H9 (cell line): ENCODE results near the gene TNFRSF11A. TPM values are rescaled to one million over a fixed set of nuclear protein-coding genes. Genes with fewer than 3 reads are reported as not detected.

ENCODE experiments used
- DNase-seq: peaks from one replicate; pipeline ENCODE4 v3.0.0-alpha.2; 2017
- H2AFZ ChIP-seq: one replicate; pipeline ENCODE4 v1.6.1; 2013; ENCODE audit warnings: mild to moderate bottlenecking, low read length, control low read depth, moderate library complexity
- H2AK5ac ChIP-seq: 2 replicates; pipeline ENCODE4 v1.6.1; 2013; ENCODE audit warnings: low read length, control low read depth, mixed read lengths; ENCODE audit not compliant: insufficient read length
- H2BK120ac ChIP-seq: one replicate; pipeline ENCODE4 v1.6.1; 2013; ENCODE audit warnings: low read depth, mild to moderate bottlenecking, low read length, control low read depth, inconsistent platforms; ENCODE audit not compliant: poor library complexity, severe bottlenecking
- H2BK12ac ChIP-seq: 2 replicates; pipeline ENCODE4 v1.6.1; 2013; ENCODE audit warnings: low read length, control low read depth, mixed read lengths, low read depth; ENCODE audit not compliant: insufficient read length
- H2BK15ac ChIP-seq: 2 replicates; pipeline ENCODE4 v1.6.1; 2013; ENCODE audit warnings: low read depth, low read length, control low read depth
- H2BK20ac ChIP-seq: one replicate; pipeline ENCODE4 v1.6.1; 2013; ENCODE audit warnings: low read depth, mild to moderate bottlenecking, low read length, control low read depth, inconsistent platforms; ENCODE audit not compliant: poor library complexity, severe bottlenecking
- H2BK5ac ChIP-seq: 2 replicates; pipeline ENCODE4 v1.6.1; 2013; ENCODE audit warnings: low read length, control low read depth, mixed read lengths; ENCODE audit not compliant: insufficient read length
- H3K14ac ChIP-seq: 2 replicates; pipeline ENCODE4 v1.6.1; 2013; ENCODE audit warnings: low read length, control low read depth; ENCODE audit not compliant: insufficient read depth
- H3K18ac ChIP-seq: 2 replicates; pipeline ENCODE4 v1.6.1; 2013; ENCODE audit warnings: low read depth, mild to moderate bottlenecking, mixed read lengths, low read length, control low read depth; ENCODE audit not compliant: insufficient read length
- H3K23ac ChIP-seq: 2 replicates; pipeline ENCODE4 v1.6.1; 2013; ENCODE audit warnings: low read length, control low read depth, mixed read lengths, low read depth; ENCODE audit not compliant: insufficient read length
- H3K23me2 ChIP-seq: 2 replicates; pipeline ENCODE4 v1.6.1; 2013; ENCODE audit warnings: low read depth, mild to moderate bottlenecking, mixed read lengths, low read length, control low read depth; ENCODE audit not compliant: insufficient read length, poor library complexity, severe bottlenecking
- H3K27ac ChIP-seq: 2 replicates; pipeline ENCODE4 v1.5.1; 2013; ENCODE audit warnings: low read length, control low read depth, mixed read lengths, low read depth; ENCODE audit not compliant: insufficient read length
- H3K27me3 ChIP-seq: 2 replicates; pipeline ENCODE4 v1.6.1; 2013; ENCODE audit warnings: low read length, control low read depth, inconsistent platforms; ENCODE audit not compliant: insufficient read depth
- H3K4ac ChIP-seq: 2 replicates; pipeline ENCODE4 v1.6.1; 2013; ENCODE audit warnings: low read depth, mild to moderate bottlenecking, control low read depth, inconsistent platforms, low read length, moderate library complexity
- H3K4me1 ChIP-seq: 2 replicates; pipeline ENCODE4 v1.6.1; 2013; ENCODE audit warnings: low read length, control low read depth, inconsistent platforms; ENCODE audit not compliant: insufficient read depth
- H3K4me2 ChIP-seq: 2 replicates; pipeline ENCODE4 v1.6.1; 2013; ENCODE audit warnings: low read length, control low read depth, mixed read lengths; ENCODE audit not compliant: insufficient read length, insufficient read depth
- H3K56ac ChIP-seq: 2 replicates; pipeline ENCODE4 v1.6.1; 2013; ENCODE audit warnings: low read depth, mild to moderate bottlenecking, mixed read lengths, low read length, control low read depth; ENCODE audit not compliant: insufficient read length
- H3K79me1 ChIP-seq: 2 replicates; pipeline ENCODE4 v1.6.1; 2013; ENCODE audit warnings: low read depth, mild to moderate bottlenecking, moderate library complexity, low read length, control low read depth, inconsistent platforms; ENCODE audit not compliant: insufficient read depth, poor library complexity, severe bottlenecking
- H3K79me2 ChIP-seq: 2 replicates; pipeline ENCODE4 v1.6.1; 2013; ENCODE audit warnings: low read length, control low read depth, inconsistent platforms; ENCODE audit not compliant: insufficient read depth
- H3K9ac ChIP-seq: 2 replicates; pipeline ENCODE4 v1.6.1; 2013; ENCODE audit warnings: low read length, control low read depth, mixed read lengths; ENCODE audit not compliant: insufficient read length; ENCODE audit errors: extremely low read depth
- H3K9me3 ChIP-seq: one replicate; pipeline ENCODE4 v1.6.1; 2013; ENCODE audit warnings: low read depth, low read length, inconsistent platforms; ENCODE audit not compliant: control insufficient read depth
- H3T11ph ChIP-seq: one replicate; pipeline ENCODE4 v1.6.1; 2013; ENCODE audit warnings: mild to moderate bottlenecking, low read length, control low read depth, inconsistent platforms
- H4K20me1 ChIP-seq: one replicate; pipeline ENCODE4 v1.6.1; 2013; ENCODE audit not compliant: control insufficient read depth, insufficient read length, insufficient read depth
- H4K5ac ChIP-seq: 2 replicates; pipeline ENCODE4 v1.6.1; 2013; ENCODE audit warnings: low read depth, mild to moderate bottlenecking, mixed read lengths, low read length, control low read depth; ENCODE audit not compliant: insufficient read length
- H4K8ac ChIP-seq: replicated peaks from 2 replicates; pipeline ENCODE4 v1.6.1; 2013; ENCODE audit warnings: low read length, control low read depth, mixed read lengths, low read depth; ENCODE audit not compliant: insufficient read length
- H4K91ac ChIP-seq: 2 replicates; pipeline ENCODE4 v1.6.1; 2013; ENCODE audit warnings: low read depth, mild to moderate bottlenecking, moderate library complexity, mixed read lengths, low read length, control low read depth; ENCODE audit not compliant: insufficient read length
- H3K27ac Mint-ChIP-seq, 3 experiments: 2 replicates in 2 of 3; 3 replicates in 1 of 3; pipeline ENCODE4 v1.8.0; 2020 to 2021; ENCODE audit warnings: mixed read lengths in 3 of 3, mild to moderate bottlenecking in 1 of 3, moderate library complexity in 1 of 3
- H3K27me3 Mint-ChIP-seq: 2 replicates; pipeline ENCODE4 v1.8.0; 2021; ENCODE audit warnings: low read depth, mild to moderate bottlenecking, moderate library complexity, mixed read lengths
- H3K36me3 Mint-ChIP-seq, 3 experiments: 2 replicates in 2 of 3; 3 replicates in 1 of 3; pipeline ENCODE4 v1.8.0; 2020 to 2021; ENCODE audit warnings: low read depth in 3 of 3, mixed read lengths in 3 of 3; ENCODE audit not compliant: insufficient read depth in 1 of 3
- H3K4me1 Mint-ChIP-seq, 2 experiments: 2 replicates each; pipeline ENCODE4 v1.8.0; 2020; ENCODE audit warnings: mixed read lengths in 2 of 2
- H3K4me3 Mint-ChIP-seq, 2 experiments: 2 replicates in 1 of 2; 3 replicates in 1 of 2; pipeline ENCODE4 v1.8.0; 2020 to 2021; ENCODE audit warnings: mild to moderate bottlenecking in 2 of 2, mixed read lengths in 2 of 2, moderate library complexity in 1 of 2
- H3K9me3 Mint-ChIP-seq, 2 experiments: 2 replicates in 1 of 2; 3 replicates in 1 of 2; pipeline ENCODE4 v1.8.0; 2020; ENCODE audit warnings: mild to moderate bottlenecking in 2 of 2, mixed read lengths in 2 of 2, moderate library complexity in 1 of 2
- WGBS: extraction: QIAGEN DNeasy Blood & Tissue Kit; methylation state at CpG from one replicate; pipeline ENCODE4 v1.1.7; 2013; ENCODE audit warnings: missing lambda C conversion rate, low lambda C conversion rate, mixed read lengths; ENCODE audit not compliant: insufficient read length; ENCODE audit errors: extremely low coverage; 5-methylcytosine and 5-hydroxymethylcytosine counted together
- total RNA-seq: library from RNA; stranded (reverse); gene quantifications from 2 replicates; pipeline ENCODE4 v1.2.1, GENCODE V29; 2021
- TF ChIP-seq, protein P1 (sequence below): fragments of 200-600 bp; sonication (generic); conservative IDR thresholded peaks from 3 replicates; pipeline ENCODE4 v1.8.0; 2021; ENCODE audit warnings: antibody characterized with exemption, mild to moderate bottlenecking

Gene TNFRSF11A
- total RNA-seq, 1 experiment from 2014 or later = 7.8 TPM

DNA sequence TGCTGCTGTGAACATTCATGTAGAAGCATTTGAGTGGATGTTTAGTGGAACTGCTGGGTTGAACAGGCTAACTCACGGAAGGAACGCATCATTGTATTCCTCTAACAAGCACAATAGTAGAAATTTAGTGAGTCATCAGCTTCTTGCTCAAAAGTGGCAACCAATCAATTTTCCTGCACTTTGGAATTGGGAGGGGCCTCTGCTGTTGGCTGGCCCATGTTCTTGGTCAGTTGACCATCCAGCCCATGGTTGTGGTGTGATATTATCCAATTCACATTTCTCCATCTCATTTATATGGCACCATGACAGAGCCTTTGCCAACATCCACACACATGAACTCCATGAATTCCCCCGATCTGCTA is 95.0 kb downstream of the TNFRSF11A start:
- Histone ChIP-seq H2BK120ac (no peak overlapping the region), H3K23ac (no peak overlapping the region)

More for the DNA sequence above, 95.0 kb downstream of the TNFRSF11A start:
- WGBS = no CpG with 5 or more reads among the region's 3 CpGs
- H3K79me1 ChIP-seq = no peaks in the 10 kb centered on the region
- H3K9ac ChIP-seq = no peak overlapping the region
- TF ChIP-seq, protein P1, sequence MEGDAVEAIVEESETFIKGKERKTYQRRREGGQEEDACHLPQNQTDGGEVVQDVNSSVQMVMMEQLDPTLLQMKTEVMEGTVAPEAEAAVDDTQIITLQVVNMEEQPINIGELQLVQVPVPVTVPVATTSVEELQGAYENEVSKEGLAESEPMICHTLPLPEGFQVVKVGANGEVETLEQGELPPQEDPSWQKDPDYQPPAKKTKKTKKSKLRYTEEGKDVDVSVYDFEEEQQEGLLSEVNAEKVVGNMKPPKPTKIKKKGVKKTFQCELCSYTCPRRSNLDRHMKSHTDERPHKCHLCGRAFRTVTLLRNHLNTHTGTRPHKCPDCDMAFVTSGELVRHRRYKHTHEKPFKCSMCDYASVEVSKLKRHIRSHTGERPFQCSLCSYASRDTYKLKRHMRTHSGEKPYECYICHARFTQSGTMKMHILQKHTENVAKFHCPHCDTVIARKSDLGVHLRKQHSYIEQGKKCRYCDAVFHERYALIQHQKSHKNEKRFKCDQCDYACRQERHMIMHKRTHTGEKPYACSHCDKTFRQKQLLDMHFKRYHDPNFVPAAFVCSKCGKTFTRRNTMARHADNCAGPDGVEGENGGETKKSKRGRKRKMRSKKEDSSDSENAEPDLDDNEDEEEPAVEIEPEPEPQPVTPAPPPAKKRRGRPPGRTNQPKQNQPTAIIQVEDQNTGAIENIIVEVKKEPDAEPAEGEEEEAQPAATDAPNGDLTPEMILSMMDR = no peak
- Mint-ChIP-seq H3K27me3 (peaks cover 5% of the 10 kb centered on the region), H3K9me3 (no peaks in the 10 kb centered on the region; a peak in 1 of 5 replicates), H3K27ac (no peak overlapping the region), H3K36me3 (no peaks in the 10 kb centered on the region; a peak in 1 of 7 replicates), H3K4me1 (peaks cover 4 to 7% of the 10 kb centered on the region in 2 experiments), H3K4me3 (no peak overlapping the region)
- no peak overlapping the region for H2BK5ac ChIP-seq
- H3K4ac ChIP-seq = no peak overlapping the region
- no peaks in the 10 kb centered on the region for H4K20me1 ChIP-seq
- no peak overlapping the region for H3K14ac ChIP-seq
- H4K91ac ChIP-seq = no peak overlapping the region
- no peak for DNase-seq
- H4K8ac ChIP-seq = no peak overlapping the region
- no peak overlapping the region for H2BK20ac ChIP-seq
- no peak overlapping the region for H2BK12ac ChIP-seq
- H2AK5ac ChIP-seq = no peak overlapping the region
- no peak overlapping the region for H2AFZ ChIP-seq
- H3T11ph ChIP-seq = no peak overlapping the region
- H3K79me2 ChIP-seq = no peaks in the 10 kb centered on the region
- no peaks in the 10 kb centered on the region for H3K4me1 ChIP-seq
- H3K9me3 ChIP-seq = no peaks in the 10 kb centered on the region
- no peak overlapping the region for H3K4me2 ChIP-seq
- H3K56ac ChIP-seq = no peak overlapping the region
- no peaks in the 10 kb centered on the region for H3K27me3 ChIP-seq
- H4K5ac ChIP-seq = no peak overlapping the region
- no peak overlapping the region for H3K27ac ChIP-seq
- H2BK15ac ChIP-seq = no peak overlapping the region
- no peak overlapping the region for H3K18ac ChIP-seq
- no peaks in the 10 kb centered on the region for H3K23me2 ChIP-seq
